ENCODE results near the gene KNG1.

Gene KNG1

GRCh38 chr3:186713499-186713898 is 3.7 kb upstream of the KNG1 start:
- no peak for DNase-seq

GRCh38 chr3:186719945-186720739 is 3.0 kb downstream of the KNG1 start:
- DNase-seq, result no peak

GRCh38 chr3:186722457-186722856 is 5.3 kb downstream of the KNG1 start:
- DNase-seq, result no peak

- DNase-seq, result no peak
These were observed 7.8 kb downstream of the KNG1 start for GRCh38 chr3:186724911-186725310.

- peak; percentile 4 to 26 for DNase-seq
These were observed 15.1 kb downstream of the KNG1 start for GRCh38 chr3:186732169-186732766.

- no peak for DNase-seq
These were observed 25.6 kb downstream of the KNG1 start for GRCh38 chr3:186742618-186743380.

GRCh38 chr3:186743666-186744065 is 26.5 kb downstream of the KNG1 start:
- DNase-seq, result no peak

GRCh38 chr3:186746008-186746407 is 28.8 kb downstream of the KNG1 start:
- DNase-seq, result no peak

- no peak for DNase-seq
These were observed 33.2 kb downstream of the KNG1 start for GRCh38 chr3:186750316-186750715.

GRCh38 chr3:186751480-186751879 is 34.3 kb downstream of the KNG1 start:
- DNase-seq, result no peak

- no peak for DNase-seq
These were observed 36.8 kb downstream of the KNG1 start for GRCh38 chr3:186754006-186754405.

- no peak for DNase-seq
These were observed 37.7 kb downstream of the KNG1 start for GRCh38 chr3:186754871-186755270.

GRCh38 chr3:186757214-186757613 is 40.1 kb downstream of the KNG1 start:
- no peak for DNase-seq

- no peak for DNase-seq
These were observed 40.6 kb downstream of the KNG1 start for GRCh38 chr3:186757686-186758220.

GRCh38 chr3:186759231-186759930 is 42.2 kb downstream of the KNG1 start:
- DNase-seq, result no peak

- DNase-seq, result no peak
These were observed 43.1 kb downstream of the KNG1 start for GRCh38 chr3:186760141-186760833.

GRCh38 chr3:186760897-186761447 is 43.8 kb downstream of the KNG1 start:
- no peak for DNase-seq

- DNase-seq, result no peak
These were observed 55.1 kb downstream of the KNG1 start for GRCh38 chr3:186772281-186772694.

- peak; percentile 74 to 81 for DNase-seq
These were observed 55.7 kb downstream of the KNG1 start for GRCh38 chr3:186772701-186773417.

- no peak for DNase-seq
These were observed 58.8 kb downstream of the KNG1 start for GRCh38 chr3:186775999-186776398.

- DNase-seq, result no peak
These were observed 62.0 kb downstream of the KNG1 start for GRCh38 chr3:186779204-186779603.
